Stimulated activated CD8-positive, alpha-beta memory T cell treated with anti-CD3 and anti-CD28 coated beads, Interleukin-2, amount 100 ng/mL, for 48 hours (primary cell): ENCODE measurements around the gene RMDN3.

Experiments
- DNase-seq, 2 donors: peaks; one replicate each; pipeline ENCODE4 v3.0.0-alpha.2; 2020; ENCODE audit warnings: low read depth in 2 of 2

Gene RMDN3

DNA sequence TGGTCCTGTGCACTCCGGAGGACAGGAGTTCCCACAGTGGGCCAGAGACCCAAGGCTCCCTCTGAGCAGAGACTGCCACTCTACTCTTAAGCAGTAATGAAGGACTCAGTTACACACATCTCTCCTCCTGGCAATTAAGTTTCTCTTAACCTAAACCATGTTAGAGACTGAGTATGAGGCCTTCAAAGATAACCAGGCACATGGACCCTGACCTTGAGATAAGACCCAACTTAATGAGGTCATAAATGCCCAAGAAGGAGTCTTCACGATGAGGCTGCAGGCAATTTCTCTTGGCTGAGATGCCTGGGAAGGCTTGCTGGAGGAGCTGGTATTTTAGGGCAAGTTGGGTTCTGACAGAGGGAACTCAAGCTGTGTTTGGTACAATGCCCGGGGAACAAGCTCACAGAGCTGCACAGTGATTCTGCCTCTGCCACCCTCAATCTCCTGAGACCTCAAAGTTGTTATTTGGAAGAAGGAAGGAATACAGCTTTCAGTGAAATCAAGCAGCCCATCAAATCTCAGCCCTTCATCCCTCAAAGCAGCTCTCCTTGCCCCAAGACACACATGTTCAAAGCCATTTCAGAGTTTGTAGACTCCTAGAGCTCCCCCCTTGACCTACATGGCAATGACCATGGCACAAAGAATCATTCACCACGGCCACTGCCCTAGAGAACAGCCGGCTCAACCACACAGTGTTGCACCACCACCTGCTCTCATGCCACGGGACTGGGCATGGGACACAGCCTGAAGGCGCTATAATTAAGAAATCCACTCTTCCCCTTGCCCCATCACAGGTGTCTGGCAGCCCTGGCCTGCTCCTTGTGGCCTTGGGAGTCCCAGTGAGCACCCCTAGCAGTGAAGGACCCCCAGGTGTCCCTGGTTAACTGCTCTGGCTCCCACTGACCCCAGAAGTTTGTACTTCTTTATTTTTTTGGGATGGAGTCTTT, 7.1 kb downstream of the RMDN3 start:
- no peak for DNase-seq

DNA sequence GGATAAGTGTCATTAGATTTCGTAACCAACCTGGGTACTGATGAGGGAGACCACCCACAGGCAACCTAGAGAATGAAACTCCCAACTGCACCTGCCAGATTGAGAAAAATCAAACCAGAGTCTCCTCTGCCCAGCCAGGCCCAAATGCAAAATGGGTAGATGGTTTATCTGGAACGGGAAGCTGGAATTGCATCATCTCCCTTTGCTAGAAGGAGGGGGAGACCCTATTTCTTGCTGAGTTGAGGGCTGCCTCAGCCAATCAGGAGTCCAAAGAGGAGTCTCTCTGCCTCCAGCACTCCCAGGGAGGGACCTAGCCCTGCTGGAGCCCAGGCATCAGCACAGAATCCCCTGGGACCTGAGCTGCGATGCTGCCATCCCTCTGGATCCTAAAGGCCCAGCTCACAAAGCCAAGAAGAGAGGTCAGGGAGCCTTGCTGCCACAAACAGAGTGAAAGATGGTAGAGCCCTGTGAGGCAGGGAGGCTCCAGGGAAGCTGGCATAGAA, 8.1 kb downstream of the RMDN3 start:
- DNase-seq: no peak

DNA sequence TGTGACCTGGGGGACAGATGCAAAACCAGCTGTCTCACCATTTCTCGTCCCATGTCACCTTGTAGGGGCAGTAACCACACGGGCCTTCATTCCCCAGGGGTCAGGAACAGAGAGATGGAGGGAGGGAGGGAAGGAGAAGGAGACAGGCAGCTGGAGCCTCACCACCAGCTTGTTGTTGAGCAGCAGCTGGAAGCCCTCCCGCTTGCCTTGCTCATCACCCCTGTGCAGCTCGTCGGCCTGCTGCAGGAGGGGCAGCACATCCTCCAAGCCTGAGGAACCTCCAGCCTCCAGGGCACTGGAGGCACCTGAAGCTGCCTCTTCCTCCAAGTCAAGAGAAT, 10.3 kb downstream of the RMDN3 start:
- no peak for DNase-seq

DNA sequence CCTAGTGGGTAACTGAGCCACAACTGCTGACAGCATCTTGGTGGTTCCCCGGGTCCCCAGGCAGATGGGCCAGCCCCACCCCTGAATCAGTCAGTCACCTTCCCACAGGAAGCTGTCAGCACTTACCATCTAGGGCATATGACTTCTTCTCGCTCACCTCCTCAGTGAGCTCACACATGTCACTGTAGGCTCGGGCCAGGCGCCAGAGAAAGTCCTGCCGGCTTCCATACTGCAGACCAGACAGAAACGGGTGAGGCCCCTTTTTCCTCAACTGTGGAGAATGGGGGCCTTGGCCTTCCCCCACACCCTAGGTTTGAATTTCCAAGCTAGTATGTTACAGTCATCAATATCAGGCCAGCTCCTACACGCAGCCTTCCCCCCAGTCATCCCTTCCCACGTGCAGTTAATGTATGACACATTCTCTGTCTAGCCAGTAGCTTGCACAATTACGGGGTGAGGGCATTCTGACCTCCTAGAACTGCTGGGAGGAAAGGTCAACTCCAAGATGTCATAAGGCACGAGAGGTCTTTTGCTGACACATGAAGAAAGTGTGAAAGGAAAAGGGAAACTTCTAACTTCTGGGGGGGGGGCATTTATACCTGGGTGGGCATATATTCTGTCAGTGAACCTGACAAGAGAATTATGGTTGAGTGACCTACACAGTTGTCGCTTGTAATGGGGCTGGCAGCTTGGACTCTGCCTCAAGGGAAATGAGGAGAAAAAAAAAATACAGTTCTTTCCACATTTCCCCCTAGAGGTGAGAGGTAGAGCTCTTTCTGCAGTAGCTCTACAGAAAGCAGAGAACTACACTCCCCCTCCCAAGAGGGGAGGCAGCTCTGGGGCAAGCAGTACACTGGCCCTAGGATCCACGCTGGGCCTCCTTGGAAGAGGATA, 10.9 kb downstream of the RMDN3 start:
- DNase-seq: peak; percentile 44 to 59

DNA sequence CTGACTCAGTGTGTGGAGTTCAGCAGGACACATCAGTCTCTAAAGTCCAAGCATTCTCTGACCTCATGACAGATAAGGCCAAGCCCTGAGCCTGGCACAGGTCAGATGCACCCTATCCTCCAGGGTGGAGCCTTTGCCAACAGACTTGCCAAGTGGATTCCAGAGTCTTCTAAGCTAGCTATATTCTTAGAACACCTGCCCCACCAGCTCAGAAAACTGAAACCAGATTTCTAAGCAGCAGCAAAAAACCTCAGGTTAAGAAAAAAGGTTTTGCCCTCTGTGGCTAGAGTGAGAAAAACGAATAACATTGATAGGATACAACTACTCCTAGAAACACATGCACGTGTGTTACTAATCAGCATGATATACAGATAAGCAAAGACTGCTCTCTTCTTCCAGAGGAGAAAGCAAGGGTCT, 11.6 kb downstream of the RMDN3 start:
- no peak for DNase-seq

DNA sequence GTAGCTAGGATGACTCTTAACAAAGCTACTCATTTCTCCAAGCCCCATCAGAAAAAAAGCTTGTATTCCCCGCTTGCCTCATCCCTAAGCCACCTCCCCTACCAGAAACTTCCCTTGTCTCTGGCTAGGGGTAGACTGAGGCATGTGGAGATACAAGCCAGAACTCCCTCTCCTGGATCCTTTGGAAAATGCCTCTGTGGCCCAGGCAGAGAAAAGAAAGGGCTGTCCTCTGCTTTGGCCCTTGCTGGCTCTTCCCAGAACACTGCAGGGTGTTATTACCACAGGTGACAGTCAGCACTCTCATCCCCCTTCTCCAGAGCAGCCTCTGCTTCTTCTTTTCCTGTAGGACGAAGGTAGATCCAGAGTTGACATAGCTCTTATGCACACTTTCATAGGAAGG, 15.2 kb downstream of the RMDN3 start:
- DNase-seq: no peak

DNA sequence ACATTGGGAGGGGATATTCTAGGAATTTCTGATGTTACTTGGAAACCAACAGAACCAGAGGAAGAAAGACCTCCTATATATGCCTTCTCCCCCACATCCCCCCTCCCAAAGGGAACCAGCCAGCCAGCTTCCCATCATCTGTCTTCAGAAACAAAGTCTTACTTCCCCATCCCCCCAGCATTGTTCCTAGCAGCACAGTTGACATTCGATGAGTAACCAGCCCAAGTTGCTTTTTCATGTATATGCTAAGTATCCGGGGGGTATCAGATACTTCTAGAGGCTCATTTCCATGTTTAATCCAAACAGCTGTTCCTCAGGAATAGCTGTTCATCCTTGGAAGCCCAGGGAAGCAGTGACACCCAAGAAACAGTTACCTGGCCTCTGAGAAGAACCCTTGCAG, 16.0 kb downstream of the RMDN3 start:
- DNase-seq: no peak

DNA sequence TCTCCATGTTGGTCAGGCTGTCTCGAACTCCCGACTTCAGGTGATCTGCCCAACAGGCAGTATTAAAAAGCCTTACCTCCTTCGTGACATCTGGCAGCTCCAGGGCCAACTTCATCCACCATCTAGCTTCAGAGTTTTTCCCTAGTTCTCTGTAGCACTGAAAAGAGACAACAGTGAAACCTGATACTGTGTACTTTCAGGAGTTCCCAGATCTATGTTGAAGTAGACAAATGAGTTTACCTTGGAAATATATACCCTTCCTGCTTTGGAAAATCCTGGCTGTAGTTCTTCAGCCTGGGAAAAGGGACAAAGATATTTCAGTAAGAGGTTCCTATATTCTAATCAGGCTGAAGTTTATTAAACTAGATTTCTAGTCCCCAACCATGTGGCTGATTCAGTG, 18.0 kb downstream of the RMDN3 start:
- DNase-seq: no peak

DNA sequence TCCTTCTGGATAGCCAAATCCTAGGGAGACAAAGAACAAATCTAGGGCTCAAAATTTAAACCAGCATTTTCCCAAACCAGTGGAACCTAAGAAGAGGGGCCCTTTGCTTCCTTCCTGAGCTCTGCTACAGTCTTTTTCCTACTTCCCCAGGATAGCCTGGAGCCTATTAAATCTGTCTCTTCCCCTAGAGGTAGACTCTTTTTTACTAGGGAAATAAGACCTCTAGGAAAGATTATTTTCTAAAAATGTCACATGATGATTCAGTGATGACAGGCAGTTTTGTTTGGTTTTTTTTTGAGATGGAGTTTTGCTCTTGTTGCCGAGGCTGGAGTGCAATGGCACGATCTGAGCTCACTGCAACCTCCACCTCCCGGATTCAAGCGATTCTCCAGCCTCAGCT, 18.5 kb downstream of the RMDN3 start:
- no peak for DNase-seq

DNA sequence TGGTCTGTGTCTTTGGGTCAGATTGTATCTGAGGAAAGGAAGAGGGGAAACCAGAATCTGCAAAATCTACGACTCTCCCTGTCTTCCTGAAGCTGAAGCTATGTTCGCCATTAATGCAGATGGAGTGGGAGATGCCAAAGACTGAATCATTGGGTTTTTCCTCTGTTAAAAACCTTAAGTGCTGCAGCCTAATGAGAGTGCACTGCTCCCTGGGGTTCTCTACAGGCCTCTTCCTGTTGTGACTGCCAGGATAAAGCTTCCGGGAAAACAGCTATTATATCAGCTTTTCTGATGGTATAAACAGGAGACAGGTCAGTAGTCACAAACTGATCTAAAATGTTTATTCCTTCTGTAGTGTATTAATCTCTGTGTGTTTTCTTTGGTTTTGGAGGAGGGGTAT, 24.0 kb downstream of the RMDN3 start:
- DNase-seq: no peak

DNA sequence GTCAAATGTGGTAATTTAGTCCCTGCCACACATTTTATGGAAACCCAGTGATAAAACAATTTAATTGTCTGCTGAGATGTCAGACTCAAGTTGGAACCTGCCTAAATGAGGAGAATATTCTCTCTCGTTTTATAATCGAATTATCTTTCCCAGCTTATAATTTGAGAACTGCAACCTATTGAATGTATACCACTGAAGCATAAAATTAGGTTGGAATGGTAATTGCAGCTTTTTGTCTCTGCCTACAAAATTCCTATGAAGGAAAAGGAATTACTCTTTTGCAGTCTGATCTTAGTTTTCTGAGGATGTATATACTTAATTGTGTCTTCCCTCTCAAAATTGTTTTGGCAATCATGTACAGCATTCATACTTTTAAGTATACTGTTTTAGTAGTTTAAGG, 31.1 kb downstream of the RMDN3 start:
- no peak for DNase-seq

DNA sequence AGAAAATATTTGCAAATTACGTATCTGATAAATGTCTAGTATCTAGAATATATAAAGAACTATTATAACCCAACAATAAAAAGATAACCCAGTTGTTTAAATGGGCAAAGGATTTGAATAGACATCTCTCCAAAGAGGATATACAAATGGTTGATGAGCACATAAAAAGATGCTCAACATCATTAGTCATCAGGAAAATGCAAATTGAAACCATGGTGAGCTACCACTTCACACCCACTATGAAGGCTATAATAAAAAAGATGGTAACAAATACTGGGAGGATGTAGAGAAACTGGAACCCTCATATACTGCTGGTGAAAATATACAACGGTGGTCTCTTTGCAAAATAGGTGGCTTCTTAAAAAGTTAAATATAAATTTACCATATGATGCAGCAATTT, 32.1 kb downstream of the RMDN3 start:
- DNase-seq: no peak

DNA sequence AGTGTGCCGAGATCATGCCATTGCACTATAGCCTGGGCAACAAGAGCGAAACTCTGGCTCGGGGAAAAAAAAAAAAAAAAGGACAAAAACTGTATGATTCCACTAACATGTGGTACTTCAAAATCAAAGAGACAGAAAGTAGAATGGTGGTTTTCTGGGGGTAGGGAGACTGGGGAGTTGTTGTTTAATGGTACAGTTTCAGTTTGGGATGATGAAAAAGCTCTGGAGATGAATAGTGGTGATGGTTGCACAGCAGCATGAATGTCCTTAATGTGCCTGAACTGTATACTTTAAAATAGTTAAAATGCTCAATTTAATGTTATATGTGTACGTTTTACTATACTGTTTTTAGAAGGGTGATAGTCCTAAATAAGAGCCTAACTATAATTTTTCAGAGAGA, 32.7 kb downstream of the RMDN3 start:
- no peak for DNase-seq

DNA sequence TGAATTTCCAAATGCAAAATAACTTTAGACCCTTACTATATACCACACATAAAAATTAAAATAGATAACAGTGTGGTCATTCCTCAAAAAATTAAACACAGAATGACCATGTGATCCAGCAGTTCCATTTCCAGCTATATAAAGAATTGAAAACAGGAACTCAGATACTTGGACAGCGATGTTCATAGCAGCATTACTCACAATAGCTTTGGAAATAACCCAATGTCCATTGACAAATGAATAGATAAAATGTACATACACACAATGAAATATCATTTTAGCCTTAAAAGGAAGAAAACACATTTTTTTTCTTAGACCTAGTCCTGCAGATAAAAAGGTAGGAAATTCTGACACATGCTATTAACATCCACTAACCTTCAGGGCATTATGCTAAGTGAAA, 33.4 kb downstream of the RMDN3 start:
- DNase-seq: no peak

DNA sequence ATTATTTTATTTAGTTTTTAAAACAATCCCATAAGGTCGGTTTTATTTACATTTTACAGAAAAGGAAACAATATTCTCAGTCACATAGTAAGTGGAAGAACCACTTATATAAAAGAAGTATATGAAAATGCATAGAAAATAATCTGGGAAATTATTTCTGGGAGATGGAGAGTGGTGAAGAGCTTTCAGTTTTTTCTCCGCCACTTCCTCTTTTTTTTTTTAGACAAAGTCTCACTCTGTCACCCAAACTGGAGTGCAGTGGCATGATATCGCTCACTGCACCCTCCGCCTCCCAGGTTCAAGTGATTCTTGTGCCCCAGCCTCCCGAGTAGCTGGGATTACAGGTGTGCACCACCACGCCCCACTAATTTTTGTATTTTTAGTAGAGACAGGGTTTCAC, 38.9 kb downstream of the RMDN3 start:
- no peak for DNase-seq

DNA sequence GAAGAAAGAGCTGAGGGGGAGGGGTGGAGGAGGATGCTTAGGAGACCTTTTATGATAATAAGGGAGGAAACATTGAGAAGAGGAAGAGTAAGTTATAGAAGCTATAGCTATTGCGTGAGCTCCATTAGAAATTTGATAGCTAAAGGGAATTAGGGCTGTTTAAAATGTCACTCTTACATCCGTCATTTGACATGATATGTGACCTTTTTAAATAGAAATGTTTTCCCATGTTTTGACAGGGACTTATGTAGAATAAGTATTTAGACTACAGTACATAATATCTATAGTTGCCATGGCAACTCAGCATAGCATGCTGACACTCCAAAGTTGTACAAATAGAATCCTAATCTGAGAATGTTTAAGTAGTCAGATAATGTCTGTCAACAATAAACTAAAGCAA, 40.9 kb downstream of the RMDN3 start:
- DNase-seq: no peak

DNA sequence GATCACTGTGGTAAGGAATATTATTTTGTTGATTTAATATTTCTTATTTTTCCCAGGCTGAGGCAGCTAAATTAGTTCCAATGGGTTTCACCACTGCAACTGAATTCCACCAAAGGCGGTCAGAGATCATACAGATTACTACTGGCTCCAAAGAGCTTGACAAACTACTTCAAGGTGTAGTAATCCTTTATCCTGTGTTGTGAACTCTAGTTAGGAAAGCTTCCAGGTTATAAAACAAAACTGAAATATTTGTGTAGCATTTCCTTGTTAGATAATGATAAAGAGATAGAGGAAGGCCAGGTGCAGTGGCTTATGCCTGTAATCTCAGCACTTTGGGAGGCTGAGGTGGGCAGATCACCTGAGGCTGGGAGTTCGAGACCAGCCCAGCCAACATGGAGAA, 48.9 kb downstream of the RMDN3 start:
- DNase-seq: no peak

DNA sequence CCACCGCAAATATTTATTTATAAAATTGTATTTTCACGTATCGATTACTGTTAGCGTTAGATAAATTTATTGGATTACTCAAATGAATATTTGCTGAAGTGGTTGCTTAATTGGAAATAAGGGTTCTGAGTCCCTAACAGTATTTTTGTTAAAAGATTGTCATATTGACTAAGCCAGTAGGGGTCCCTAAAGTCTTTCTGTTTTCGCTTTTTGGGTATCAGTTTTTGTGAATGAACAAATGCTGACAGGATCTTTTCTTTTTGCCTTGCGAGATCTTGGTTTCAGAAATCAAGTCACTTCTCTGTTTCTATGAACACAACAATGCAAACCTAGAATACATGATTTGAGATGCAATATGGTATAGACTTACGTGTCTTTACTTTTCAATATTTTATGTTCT, 53.0 kb downstream of the RMDN3 start:
- DNase-seq: no peak

DNA sequence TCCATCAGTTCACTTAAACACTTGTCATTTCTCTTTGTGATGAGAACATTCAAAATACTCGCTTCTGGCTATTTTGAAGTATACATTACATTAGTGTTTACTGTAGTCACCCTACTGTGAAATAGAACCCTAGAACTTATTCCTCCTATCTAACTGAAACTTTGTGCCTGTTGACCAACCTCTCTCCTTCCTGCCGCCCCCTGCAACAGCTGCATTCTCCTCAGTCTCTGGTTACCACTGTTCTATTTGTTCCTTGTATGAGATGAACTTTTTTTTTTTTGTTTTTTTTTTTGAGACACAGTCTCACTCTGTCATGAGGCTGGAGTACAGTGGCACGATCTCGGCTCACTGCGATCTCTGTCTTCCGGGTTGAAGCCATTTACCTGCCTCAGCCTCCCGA, 57.1 kb downstream of the RMDN3 start:
- DNase-seq: no peak

DNA sequence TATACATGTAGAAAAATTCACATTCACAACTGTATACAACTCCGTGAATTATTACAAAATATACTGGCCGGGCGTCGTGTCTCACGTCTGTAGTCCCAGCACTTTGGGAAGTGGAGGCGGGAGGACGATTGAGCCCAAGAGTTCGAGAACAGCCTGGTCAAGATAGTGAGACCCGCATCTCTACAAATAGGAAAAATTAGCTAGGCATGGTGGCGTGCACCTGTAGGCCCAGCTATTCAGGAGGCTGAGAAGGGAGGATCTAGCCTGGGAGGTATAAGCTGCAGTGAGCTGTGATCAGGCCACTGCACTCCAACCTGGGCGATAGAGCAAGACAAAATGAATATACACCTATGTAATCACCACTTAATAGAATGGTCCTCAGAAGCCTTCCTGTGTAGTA, 58.8 kb downstream of the RMDN3 start:
- no peak for DNase-seq

DNA sequence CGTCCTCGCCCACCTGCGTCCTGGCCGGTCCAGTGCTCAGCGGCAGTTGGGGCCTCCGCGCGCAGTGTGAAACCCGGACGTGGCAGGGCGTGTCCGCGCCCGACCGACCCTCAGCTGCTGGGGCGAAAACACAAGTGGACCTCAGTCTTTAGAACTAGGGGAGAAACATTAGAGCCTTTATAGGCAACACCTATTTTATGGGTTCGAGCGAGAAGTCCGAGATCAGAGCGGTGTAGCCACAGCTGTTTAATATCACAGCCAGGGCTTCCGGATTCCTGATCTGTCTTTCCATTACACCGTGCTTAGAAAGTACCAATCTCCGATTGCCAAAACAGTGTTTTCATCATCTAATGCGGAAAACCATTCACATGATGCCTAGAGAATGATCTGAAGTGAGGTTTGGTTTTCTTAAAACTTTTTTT, 59.6 kb downstream of the RMDN3 start:
- peak in 1 of 2 donors; percentile 12 for DNase-seq

DNA sequence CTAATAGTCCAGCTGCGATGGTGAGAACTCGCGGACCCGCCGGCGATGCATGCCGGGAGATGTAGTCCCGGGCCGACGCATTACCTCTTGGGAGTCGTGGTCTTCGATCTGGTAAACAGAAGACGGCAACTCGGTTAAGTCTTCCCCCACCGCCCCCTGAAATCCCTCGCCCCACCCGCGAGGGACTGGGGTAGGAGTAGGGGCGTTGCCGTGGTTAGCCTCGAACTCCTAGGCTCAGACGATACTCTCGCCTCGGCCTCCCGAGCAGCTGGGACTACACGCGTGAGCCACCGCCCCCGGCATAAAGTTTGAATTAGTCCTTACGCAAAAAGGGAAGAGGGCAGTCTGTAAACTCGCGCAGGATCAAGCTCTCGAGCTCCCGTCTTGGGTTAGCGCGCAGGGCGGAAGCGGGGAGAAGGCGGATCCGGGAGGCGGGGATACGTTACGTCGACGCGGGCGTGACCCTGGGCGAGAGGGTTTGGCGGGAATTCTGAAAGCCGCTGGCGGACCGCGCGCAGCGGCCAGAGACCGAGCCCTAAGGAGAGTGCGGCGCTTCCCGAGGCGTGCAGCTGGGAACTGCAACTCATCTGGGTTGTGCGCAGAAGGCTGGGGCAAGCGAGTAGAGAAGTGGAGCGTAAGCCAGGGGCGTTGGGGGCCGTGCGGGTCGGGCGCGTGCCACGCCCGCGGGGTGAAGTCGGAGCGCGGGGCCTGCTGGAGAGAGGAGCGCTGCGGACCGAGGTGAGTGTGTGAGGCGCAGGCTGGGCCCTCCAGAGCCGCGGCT, 60.2 kb downstream of the RMDN3 start, which contains the start of gene RAD51:
RAD51 (plus strand) TSS at position 487 of the 781 bp plus-strand sequence. CDS start 3,585 bp downstream, outside the sequence.
- DNase-seq: peak; percentile 86 to 92
